ENCODE results near the gene BCL2L1.
"Not testable (repeated sequence)": the region's sequence is repeated elsewhere in the genome, so short reads cannot be mapped to it uniquely, and the experiment has no call there.

Gene BCL2L1

DNA sequence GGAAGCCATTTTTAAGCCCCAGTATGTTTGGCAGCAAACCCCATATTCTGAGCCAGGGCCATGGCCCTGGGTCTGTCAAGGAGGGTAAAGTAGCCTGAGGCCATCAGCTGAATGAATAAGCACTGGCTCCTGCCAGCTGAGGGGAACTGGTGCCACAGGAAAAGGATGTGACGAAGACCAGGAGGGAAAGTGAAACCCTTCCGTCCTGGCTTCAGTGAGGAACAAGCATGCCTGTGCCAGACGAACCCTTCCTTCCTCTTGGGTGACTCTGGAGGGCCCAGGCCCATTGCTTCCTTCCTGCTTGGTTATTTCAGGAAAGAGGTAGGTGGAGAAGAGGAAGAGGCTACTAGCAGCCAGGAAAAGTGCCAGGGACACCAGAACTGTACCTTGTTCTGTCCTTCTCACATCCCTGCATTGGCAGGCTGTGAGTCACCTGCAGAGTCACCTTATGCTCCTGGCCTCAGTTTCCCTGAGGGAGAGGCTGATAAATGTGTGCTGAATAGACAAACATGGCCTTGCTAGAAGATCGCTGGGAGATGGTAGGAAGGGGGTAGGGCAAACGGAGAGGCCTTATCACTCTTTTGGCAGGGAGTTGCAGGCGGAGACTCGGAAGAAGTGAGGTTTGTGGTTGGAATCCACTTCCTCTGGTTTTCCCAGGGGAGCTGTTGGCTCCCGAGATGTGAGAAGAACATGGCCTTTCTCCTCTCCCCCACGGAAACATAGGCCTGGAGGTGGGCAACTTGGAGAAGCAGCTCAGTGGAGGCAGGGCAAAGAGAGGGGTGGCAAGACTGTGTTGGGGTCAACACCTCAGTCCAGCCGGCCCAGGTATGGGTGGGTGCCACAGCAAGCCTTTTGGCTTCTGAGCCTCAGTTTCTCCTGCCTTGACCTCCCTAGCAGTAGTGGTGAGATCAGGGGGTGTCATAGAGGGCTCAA is 47.5 kb downstream of the BCL2L1 start:
- peak; percentile 80 for DNase-seq (ENCODE audit: low spot score)

DNA sequence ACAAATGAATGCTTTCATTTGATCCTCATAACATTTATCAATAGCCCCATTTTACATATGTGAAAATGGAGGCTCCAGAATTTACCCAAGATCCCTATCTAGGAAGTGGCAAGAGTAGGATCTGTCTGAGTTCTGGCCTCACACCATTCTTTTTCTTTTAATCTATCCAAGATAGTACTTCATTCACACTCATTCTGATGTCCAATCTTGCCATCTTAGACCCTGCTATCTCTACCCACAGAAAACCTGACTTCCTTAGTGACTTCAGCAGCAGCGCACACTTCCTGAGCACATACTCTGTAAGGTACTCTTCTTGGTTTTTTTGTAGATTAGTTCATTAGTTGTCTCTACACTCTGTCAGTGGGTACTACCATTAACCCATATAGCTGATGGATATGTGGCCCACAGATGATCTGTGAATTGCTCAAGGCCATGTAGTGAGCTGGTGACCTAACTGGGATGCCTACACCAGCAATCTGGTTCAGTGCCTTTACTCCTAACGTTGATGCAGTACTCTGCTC is 48.7 kb downstream of the BCL2L1 start:
- no peak for DNase-seq (ENCODE audit: low spot score)

DNA sequence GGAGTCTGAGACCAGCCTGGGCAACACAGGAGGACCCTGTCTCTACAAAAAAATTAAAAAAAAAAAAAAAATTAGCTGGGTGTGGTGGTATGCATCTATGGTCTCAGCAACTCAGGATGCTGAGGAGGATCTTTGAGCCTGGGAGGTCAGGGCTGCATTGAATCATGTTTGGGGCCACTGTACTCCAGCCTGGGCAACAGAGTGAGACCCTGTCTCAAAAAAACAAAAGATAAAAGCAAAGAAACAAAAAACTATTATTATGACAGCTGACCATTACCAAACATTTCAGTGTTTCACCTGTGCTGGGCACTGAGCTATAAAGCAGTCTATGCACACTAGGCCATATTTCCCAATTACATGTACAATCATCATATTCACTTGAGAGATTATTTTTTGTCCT is 49.2 kb downstream of the BCL2L1 start:
- DNase-seq (ENCODE audit: low spot score): no peak

DNA sequence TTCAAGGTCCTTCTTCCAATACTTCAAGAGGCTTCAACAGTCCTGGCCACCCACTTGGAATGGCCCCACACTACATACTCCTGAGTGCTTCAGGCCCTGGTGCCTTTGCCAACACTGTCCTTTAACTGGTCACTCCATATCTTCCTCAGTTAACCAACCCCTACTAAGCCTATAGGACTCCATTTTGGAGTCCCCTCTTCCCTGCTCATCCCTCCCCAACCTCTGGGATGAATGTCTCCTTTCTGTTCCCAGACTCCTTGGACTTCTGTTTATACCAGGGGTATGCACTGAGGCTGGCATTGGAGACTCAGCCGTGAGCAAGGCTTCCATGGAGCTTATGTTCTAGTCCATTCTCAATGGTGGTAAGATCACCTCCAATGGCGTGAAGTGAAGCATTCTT is 51.3 kb downstream of the BCL2L1 start:
- DNase-seq (ENCODE audit: low spot score): no peak

DNA sequence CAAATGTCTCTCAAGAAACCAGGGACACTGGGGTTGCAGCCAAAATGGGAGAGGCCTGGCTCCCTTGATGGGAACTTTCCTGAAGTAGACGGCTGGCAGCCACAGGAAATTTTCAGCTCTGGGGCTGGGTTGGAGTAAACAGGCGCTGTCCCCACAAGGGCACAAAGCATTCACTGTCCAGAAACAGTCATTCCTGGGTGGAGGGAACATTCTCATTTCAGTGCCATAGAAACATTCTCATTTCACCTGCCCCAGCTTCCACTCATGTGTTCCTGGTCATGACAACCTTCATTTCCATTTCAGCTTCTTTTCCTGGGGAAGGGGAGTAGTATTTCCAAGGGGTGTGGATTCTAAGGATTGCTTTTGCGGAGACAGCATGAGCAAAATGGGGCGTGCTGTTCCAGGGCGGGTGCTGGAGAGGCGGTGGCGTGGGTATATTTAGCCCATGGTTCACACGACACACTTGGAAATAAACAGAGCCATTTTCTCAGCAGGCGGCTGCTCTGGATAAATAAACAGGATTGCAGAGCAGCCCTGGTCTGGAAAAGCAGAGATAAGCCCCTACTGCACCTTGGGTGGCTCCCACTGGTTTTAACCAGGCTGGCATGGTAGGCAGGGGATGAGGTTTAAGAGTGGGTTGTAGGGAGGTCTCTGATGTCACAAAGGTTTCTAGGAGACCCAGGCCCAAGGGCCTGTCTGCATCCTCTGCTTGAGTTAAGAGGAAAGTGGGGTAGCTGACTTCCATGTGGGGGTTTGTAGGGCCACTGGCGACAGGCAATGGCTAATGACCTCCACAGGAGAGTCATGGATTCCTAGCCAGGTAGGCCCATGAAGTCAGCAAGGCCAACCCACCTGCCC is 52.1 kb downstream of the BCL2L1 start:
- peak; percentile 84 for DNase-seq (ENCODE audit: low spot score)

DNA sequence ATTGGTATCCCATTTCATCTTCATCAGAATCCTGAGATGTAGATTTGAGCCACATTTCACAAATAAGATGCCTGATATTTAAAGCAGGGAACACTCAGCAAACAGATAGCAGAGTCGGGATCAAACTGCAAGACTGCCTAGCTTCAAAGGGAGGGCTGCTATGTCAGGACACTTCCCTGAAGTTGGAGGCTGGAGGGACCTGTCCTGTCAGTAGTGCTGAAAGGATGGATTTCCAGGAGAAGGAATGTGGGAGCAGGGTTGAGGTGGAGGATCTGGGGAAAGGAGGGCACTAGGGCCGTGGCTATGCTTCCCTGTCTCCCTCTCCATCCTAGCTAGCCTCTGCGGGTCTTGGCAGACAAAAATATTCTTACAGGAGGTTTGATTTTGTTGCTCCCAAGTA is 52.8 kb downstream of the BCL2L1 start:
- peak; percentile 42 for DNase-seq (ENCODE audit: low spot score)

DNA sequence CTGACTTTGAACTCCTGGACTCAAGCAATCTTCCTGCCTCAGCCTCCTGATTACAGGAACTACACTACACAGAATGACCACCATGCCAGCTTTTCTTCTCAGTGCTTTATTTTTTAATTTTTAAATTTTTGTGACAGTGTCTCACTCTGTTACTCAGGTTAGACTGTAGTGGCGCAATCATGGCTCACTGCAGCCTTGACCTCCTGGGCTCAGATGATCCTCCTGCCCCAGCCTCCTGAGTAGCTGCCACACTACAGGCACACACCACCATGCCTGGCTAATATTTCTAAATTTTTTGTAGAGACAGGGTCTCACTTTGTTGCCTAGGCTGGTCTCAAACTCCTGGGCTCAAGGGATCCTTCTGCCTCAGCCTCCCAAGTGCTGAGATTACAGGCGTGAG is 53.7 kb downstream of the BCL2L1 start:
- not testable (repeated sequence) for DNase-seq (ENCODE audit: low spot score)

DNA sequence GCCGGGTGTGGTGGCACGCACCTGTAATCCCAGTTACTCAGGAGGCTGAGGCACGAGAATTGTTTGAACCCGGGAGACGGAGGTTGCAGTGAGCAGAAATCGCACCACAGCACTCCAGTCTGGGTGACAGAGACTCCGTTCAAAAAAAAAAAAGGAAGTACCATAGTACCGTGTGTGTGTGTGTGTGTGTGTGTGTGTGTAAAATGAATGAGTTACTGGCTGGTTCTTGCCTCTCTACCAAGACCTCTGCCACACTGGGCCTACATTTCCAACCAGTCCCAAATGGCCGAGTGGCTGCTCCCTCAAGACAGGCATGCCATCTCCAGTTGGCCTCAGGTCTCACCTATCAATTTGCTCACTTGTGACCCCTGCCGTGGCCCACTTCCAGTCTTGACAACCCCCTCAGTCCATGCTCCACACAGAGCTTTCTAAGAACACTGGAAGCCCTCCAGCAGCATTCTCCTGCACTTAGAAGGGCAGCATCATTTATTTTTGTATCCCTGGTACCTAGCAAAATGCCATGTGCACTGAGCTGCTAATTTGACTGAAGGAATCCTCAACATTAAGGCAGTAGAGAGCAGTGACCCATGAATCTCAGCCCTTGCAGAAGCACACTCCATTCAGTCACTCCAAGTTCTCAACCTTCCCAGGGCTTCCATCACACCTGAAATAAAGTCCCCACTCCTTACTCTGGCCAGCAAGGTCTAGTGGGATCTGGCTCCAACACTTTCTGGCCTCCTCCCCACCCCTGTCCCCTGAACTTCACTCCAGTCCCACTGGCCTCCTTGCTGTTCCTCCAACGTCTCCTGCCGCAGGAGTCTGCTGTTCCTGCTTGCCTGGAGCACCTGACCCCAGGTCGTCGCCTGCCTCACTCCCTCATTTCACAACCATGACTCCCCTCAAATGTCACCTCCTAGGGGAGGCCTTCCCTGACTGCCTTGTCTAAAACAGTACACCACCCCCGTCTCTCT is 55.1 kb downstream of the BCL2L1 start:
- no peak for DNase-seq (ENCODE audit: low spot score)

DNA sequence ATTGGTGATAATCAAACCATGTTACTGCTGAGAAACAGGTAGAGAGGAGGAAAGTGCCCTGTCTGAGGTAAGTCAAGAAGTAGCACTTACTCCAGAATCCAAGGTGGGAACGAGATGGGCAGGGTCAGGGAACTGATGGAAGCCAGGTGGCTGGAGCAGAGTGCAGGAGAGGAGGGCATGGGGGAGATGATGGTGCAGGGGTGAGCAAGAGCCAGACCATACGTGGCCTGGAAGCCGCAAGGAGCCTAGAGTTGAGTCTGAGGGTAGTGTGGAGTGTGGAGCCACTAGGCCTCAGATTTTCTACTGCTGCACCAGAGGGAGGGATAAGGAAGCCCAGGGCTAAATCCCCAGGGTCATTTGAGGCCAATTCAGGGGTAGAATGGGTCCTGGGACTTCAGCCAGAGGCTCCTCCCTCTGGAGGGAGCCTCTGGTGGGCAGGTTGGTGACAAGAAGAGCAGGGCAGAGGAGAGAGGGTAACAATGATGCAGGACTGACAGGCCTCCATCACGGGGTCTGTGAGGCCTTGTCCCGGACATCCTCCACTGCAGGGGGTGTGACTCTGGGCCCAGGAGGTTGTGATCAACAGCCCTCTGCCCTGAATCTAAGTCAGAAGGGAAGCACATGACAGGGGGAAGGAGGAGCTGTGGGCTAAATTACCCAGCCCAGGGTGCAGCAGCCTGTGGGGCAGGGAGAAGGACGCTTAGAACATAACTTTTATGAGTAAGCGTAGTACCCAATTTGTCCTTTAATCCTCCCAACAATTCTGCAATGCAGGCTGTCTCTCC is 56.2 kb downstream of the BCL2L1 start:
- no peak for DNase-seq (ENCODE audit: low spot score)

DNA sequence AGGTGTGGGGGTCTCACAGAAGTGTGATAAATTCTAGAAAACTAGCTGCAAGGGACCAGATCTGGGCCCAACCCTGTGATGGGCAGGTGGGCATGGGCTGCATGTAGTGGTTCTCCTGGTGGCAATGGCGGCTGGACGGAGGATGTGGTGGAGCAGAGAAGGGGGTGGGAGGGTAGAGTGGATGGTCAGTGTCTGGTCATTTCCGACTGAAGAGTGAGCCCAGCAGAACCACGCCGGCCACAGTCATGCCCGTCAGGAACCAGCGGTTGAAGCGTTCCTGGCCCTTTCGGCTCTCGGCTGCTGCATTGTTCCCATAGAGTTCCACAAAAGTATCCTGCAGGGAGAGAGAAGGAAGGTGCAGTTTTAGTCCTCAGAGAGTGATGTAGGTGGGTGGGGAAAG is 56.9 kb downstream of the BCL2L1 start:
- no peak for DNase-seq (ENCODE audit: low spot score)

DNA sequence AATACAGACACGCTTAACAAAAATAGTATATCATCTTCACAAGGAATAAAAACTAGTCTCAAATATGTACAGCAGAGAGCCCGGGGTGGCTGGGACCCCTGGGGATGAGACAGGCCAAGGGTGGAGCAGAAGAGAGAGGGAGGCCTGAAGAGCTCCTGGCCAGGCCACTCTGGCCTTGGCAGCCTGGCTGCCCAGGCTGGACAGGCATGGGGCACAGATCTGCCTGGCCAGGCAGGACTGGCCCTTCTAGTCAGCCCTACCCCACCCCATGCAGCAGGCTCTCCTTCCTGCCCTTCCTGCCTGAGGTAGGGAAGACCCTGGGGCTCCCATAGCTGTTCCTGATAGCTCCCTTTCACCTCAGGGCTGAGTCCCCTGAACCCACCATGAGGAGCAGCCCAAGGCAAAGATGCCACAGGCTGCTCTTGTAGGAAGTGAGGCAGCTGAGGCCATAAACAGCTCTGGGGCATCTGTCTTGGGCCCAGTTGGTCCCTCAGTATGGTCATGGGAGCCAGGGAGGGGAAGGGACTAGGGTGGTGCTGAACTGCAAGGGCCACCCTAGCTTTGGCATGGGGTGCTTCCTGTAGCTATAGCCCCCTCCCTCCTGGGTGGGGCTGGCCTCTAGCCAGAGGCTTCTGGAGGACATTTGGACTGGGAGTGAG is 57.8 kb downstream of the BCL2L1 start:
- no peak for DNase-seq (ENCODE audit: low spot score)

DNA sequence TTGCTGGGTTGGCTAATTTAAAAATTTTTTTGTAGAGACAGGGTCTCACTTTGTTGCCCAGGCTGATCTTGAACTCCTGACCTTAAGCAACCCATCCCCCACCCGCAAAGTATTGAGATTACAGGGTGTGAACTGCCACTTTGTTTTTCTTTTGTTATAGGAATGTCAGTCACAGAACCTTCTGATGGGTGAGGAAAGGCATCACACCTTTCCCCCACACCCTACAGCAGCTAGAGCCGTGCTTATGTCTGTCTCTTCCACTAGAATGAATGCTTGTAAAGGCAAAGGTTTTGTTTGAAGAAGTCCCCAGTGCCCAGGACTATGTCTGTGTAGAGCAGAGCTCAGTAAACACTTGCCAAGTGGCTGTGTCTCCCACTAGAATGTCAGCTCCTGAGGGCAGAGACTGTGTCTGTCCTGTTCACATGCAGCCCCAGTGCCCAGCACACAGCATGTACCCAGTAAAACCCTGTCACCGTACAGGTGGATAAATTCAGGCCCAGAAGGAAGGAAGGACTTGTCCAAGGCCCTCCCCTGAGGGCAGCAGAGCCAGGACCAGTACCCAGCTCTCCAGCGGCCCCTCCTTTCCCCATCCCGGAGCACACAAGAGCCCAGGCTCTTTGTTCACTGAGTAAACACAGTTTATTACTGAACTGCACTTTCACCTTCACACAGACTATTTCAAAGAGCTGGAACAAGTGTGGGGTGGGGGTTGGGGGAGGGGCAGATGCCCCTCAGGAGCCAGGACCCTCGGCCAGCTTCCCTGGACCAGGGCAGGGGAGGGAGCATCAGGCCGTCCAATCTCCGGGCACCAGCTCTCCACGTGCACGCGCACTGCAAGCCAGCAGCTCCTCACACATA is 58.6 kb downstream of the BCL2L1 start:
- no peak for DNase-seq (ENCODE audit: low spot score)

DNA sequence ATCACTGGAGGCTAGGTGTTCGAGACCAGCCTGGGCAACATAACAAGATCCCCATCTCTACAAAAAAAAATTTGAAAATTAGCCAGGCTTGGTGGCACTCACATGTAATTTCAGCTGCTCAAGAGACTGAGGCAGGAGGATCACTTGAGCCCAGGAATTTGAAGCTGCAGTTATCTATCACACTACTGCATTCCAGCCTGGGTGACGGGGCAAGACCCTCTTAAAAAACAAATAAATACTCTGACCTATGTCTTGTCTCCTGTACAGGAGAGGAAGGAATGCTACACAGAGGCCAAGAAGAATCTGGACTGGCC is 59.2 kb downstream of the BCL2L1 start:
- DNase-seq (ENCODE audit: low spot score): no peak

DNA sequence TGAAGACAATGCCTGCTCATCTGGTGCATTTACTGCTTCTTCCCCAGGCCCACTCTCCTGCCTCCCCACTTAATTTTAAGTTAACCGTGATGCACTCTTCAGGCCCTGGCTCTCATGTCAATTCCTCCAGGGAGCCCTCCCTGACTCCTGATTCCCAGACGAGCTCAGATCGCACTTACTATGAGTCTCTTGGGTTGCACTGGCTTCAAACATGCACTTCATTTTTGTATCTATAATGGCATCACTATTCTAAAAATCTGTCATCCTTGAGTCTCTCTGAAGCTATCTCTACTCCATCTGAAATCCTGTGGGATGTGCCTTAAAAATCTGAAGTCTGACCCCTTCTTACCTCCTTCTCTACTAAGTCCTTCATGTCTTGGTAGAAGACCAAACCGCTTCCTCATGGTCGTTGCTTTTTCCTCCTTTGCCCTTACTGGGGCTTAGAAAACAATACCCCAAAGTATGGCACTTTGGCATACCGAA is 60.3 kb downstream of the BCL2L1 start:
- DNase-seq (ENCODE audit: low spot score): no peak

DNA sequence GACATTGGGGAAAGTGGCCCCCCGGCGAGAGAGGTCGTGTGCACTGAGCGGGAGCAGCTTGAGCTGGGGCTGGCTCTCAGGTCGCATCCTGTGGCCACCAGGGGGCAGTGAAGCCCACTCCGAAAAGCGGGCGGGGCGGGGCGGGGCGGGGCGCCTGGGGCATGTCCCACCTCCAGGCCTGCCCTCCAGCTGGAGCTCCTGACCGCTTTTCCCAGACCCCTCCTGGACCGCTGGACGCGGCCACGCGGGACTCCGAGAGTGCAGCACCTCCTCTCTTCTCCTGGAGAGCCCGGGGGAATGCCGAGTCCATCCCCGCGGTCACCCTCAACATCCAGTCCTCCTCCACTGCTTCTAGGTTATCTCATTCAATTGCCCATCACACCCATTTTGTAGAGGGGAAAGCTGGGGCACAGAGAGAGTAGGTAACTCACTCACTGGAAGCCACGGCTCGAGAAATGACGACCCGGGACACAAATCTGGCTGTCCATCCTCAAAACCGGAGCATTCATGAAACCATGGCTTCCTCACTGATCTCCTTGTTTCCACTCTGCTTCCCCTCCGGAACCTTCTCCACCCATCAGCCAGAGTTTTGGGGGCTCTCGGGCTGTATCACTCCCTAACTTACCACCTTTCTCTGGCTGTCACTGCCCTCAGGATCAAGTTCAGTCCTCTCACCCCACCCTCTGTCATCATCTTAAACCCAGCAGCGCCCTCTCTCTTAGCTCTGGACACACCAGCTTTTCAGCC is 60.9 kb downstream of the BCL2L1 start:
- DNase-seq (ENCODE audit: low spot score): peak; percentile 86

DNA sequence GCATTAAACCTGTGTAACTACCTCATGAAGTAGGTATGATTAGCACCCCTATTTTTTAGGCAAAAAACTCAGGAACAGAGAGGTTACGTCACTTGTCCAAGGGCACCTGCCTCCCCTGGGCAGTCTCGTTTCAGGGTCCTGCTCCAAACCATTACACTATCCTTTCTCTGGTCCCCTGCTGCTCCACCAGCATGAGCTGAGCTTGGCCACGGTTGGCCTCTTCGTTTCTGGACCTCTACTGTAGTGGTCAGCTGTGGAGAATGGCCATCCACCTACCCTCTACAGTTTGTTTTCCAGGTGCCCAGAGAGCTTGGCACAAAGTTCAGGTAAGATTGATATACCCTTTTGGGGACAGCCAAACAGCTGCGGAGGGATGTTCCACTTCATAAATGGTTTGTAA is 68.1 kb downstream of the BCL2L1 start:
- no peak for DNase-seq (ENCODE audit: low spot score)

DNA sequence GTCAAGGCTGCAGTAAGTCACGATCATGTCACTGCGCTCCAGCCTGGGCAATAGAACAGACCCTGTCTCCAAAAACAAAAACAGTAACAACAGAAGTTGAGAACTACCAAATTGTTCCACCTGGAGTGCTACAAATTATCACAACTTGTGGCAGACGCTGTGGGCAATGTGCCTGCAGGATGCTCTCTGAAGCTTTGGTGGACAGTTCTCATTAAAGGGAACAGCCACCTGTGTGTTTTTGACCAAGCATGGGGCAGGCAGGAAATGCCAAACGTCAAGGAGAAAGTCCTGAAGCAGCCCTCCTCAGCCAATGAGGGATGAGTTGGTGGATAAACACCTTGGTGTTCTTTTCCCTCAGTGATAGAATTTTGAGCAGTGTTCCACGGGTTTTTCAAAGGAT is 69.1 kb downstream of the BCL2L1 start:
- DNase-seq (ENCODE audit: low spot score): no peak

DNA sequence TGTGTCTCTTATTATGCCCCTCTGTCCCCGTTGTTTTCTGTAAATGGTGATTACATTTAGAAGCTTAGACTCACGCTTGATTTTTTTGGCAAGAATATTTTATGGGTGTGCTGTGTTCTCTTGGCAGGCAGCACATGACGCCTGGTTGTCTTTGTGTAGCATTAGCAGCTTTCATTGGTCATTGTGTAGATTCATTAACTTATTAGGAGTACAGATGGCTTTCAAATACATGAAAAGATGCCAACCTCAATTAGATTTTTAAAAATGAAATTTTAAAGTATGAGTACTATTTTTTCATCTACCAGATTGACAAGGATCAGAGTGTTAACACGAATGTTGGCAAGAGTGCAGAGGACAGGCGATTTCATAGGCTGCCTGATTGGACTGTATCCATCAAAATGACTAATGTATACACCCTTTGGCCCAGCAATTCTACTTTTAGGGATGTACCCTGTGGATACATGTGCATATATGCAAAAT is 69.7 kb downstream of the BCL2L1 start:
- no peak for DNase-seq (ENCODE audit: low spot score)
